ENCODE data around the gene AP3B2. TPM values are rescaled to one million over a fixed set of nuclear protein-coding genes. Genes with fewer than 3 reads are reported as not detected.

The AP3B2 gene
- total and polyA plus RNA-seq, 2 experiments from 2014 or later = 1.4 to 3.0 TPM

DNA sequence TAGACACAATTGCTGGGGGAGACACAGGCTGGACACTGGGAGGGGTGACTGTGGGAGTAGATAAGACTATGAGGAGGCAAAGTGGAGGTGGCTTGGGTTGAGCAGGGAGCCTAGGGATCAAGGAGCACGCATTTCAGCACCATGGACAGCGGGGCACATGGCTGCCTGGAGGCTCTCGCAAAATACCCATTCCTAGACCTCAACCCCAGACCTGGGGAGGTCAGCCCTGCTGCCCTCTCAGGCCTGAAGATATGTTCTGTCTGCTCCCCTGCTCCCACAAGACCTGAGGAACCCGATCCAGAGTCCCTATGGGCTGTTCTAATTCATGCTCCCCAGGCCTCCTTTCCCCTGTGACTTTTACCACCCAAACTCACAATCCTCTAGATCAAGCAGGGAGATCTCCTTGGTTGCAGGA lies 46.5 kb downstream of the AP3B2 start:
- Histone ChIP-seq H3K9me3 (ENCODE audit: low read depth) (no peaks in the 10 kb centered on the region), H3K4me3 (no peak overlapping the region), H3K27ac (no peak overlapping the region), H3K4me1 (ENCODE audit: low read depth) (no peaks in the 10 kb centered on the region), H3K27me3 (no peaks in the 10 kb centered on the region), H3K36me3 (no peaks in the 10 kb centered on the region)
- DNase-seq (ENCODE audit: low read depth in 1 of 2, low spot score in 1 of 2) = peak; percentile 67 to 90
- TF ChIP-seq, protein P1, sequence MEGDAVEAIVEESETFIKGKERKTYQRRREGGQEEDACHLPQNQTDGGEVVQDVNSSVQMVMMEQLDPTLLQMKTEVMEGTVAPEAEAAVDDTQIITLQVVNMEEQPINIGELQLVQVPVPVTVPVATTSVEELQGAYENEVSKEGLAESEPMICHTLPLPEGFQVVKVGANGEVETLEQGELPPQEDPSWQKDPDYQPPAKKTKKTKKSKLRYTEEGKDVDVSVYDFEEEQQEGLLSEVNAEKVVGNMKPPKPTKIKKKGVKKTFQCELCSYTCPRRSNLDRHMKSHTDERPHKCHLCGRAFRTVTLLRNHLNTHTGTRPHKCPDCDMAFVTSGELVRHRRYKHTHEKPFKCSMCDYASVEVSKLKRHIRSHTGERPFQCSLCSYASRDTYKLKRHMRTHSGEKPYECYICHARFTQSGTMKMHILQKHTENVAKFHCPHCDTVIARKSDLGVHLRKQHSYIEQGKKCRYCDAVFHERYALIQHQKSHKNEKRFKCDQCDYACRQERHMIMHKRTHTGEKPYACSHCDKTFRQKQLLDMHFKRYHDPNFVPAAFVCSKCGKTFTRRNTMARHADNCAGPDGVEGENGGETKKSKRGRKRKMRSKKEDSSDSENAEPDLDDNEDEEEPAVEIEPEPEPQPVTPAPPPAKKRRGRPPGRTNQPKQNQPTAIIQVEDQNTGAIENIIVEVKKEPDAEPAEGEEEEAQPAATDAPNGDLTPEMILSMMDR (IDR thresholded peaks at IDR 0.05; ENCODE audit: low read depth, low read length) = no peak

DNA sequence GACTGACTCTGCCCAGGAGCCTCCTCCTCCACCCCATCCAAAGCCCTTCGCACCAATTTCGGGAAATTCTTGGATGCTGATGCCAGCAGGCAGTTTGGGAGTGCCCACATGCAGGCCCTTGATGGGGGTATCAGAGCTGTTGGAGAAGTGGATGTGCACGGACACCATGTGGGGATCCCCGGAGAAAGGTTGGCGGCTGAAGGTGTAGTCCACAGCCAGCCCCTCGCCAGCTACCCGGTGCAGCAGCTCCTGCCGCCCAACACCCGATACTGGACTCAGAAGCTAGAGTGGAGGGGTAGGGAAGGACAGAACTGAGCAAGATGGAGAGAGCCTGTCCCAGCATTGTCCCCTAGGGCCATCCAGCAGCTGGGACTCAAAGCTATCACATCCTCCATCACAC lies 47.0 kb downstream of the AP3B2 start:
- TF ChIP-seq, protein P1 (IDR thresholded peaks at IDR 0.05; ENCODE audit: low read depth, low read length) = no peak
- H3K9me3 ChIP-seq (ENCODE audit: low read depth) = no peaks in the 10 kb centered on the region
- H3K27ac ChIP-seq = no peak overlapping the region
- H3K4me1 ChIP-seq (ENCODE audit: low read depth) = no peaks in the 10 kb centered on the region
- no peaks in the 10 kb centered on the region for H3K27me3 ChIP-seq
- H3K36me3 ChIP-seq = no peaks in the 10 kb centered on the region
- no peak overlapping the region for H3K4me3 ChIP-seq
- DNase-seq (ENCODE audit: low read depth in 1 of 2, low spot score in 1 of 2) = no peak

DNA sequence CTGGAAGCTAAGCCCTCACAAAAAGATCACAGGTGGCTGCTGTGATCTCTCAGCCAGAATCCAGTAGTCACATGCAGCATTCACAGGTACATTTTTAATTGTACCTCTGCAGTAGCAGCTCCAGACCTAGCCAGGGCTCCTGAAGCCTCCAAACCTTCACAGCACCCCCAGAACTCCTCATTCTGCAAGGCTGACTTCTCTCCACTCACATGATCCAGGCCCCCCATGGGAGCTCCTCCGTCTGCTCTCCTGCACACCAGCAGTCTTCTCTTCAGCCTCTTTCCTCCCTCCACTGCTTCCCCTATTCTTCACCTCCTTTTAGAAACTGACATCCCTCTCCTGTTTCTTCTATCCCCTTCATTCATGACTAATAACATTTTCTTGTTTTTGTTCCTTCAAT lies 49.3 kb downstream of the AP3B2 start:
- no peaks in the 10 kb centered on the region for H3K36me3 ChIP-seq
- peaks cover 6% of the 10 kb centered on the region for H3K27me3 ChIP-seq
- TF ChIP-seq, protein P1 (IDR thresholded peaks at IDR 0.05; ENCODE audit: low read depth, low read length) = no peak
- H3K9me3 ChIP-seq (ENCODE audit: low read depth) = no peaks in the 10 kb centered on the region
- H3K4me3 ChIP-seq = no peak overlapping the region
- no peaks in the 10 kb centered on the region for H3K4me1 ChIP-seq (ENCODE audit: low read depth)
- DNase-seq (ENCODE audit: low read depth in 1 of 2, low spot score in 1 of 2) = no peak
- no peak overlapping the region for H3K27ac ChIP-seq

DNA sequence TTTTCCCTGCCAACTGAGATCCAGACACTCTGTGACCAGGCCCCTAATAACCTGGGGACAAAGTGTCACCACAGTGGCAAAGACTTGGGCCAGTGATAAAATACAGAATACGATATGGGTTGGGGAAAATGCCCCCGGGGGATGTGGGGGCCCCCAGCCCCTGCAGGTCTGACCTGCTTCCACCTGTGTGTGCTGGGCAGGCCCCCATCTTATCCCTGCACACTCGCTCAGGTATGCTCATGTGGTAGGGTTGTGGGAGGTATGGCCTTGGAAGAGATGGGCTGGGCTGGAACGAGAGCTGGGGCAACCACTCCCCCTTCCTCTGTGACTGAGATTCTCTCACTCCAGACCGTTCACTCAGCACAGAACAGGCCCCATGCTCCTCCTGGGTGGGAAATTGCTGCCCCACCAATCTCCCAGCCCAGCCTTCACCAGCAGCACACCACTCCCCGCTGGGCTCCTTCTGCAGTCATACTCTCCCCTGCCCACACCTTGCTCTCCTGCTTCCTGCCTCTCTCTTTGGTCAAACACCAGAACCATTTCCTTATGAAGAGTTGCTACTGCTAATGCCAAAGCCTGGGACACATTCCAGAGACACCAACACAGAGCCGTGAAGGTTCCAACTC lies 52.9 kb downstream of the AP3B2 start:
- DNase-seq (ENCODE audit: low read depth in 1 of 2, low spot score in 1 of 2) = no peak

DNA sequence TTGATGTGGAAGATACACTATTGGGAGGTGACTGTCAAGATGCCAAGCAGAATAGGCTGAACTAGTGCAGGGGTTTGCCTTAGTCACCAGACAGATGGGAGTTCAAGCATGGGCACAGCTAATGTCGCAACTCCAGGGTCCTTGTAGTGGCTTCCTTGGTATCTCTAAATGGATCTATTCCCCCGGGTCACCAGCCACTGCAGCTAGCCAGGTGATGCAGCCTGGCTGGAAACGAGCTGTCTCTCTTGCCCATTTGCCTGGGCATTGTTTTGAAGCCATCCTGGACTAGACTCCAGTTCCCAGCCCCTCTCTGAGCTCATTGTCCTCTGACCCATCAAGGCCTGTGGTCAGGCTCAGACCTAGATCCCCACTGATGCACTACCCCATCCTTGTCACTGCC lies 54.1 kb downstream of the AP3B2 start:
- H3K4me1 ChIP-seq (ENCODE audit: low read depth) = no peaks in the 10 kb centered on the region
- H3K4me3 ChIP-seq = no peak overlapping the region
- peaks cover 44% of the 10 kb centered on the region for H3K27me3 ChIP-seq
- DNase-seq (ENCODE audit: low read depth in 1 of 2, low spot score in 1 of 2) = no peak
- no peak overlapping the region for H3K27ac ChIP-seq
- TF ChIP-seq, protein P1 (IDR thresholded peaks at IDR 0.05; ENCODE audit: low read depth, low read length) = no peak
- no peaks in the 10 kb centered on the region for H3K9me3 ChIP-seq (ENCODE audit: low read depth)
- no peaks in the 10 kb centered on the region for H3K36me3 ChIP-seq

More for the DNA sequence above, 52.9 kb downstream of the AP3B2 start:
- H3K4me1 ChIP-seq (ENCODE audit: low read depth) = no peaks in the 10 kb centered on the region
- H3K9me3 ChIP-seq (ENCODE audit: low read depth) = no peaks in the 10 kb centered on the region
- TF ChIP-seq, protein P1 (IDR thresholded peaks at IDR 0.05; ENCODE audit: low read depth, low read length) = no peak
- H3K4me3 ChIP-seq = no peak overlapping the region
- H3K36me3 ChIP-seq = no peaks in the 10 kb centered on the region
- no peak overlapping the region for H3K27ac ChIP-seq
- peaks cover 33% of the 10 kb centered on the region for H3K27me3 ChIP-seq
